Epithelial cell of prostate (primary cell): ENCODE results near the gene NAMPT.
"Not testable (repeated sequence)": the region's sequence is repeated elsewhere in the genome, so short reads cannot be mapped to it uniquely, and the experiment has no call there.

Experiments used
- DNase-seq: peaks from one replicate; pipeline ENCODE4 v3.0.0-alpha.2; 2011; ENCODE audit warnings: low read depth, low spot score
- H3K27ac ChIP-seq: fragments of 450-650 bp; 2 replicates; pipeline ENCODE4 v1.5.1; 2017; ENCODE audit warnings: mild to moderate bottlenecking

Gene NAMPT

GRCh38 chr7:106239406-106239805 is 45.4 kb downstream of the NAMPT start:
- DNase-seq: no peak
- no peak overlapping the region for H3K27ac ChIP-seq

- no peak for DNase-seq
- H3K27ac ChIP-seq: no peak overlapping the region
These were observed 46.0 kb downstream of the NAMPT start for GRCh38 chr7:106238830-106239229.

- DNase-seq: no peak
These were observed 48.7 kb downstream of the NAMPT start for GRCh38 chr7:106236065-106236464.

DNA sequence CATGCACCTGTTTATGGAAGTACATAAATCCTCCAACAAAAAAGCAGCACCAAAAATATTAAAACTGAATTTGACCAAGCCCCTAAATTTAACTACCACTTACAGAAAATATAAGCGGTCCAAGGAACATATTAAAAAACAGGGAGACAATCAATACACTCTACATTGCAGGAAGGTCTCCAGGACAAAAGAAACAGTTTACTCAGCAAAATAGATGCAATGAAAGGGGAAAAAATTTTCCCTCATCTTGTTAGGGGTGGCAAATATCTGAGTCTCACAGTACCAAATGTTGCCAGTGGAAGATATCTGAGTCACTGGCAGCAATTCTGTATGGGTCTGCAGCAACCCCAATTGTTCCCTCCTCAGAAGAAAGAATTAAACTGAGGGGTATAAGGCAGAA is 50.4 kb downstream of the NAMPT start:
- DNase-seq: no peak
- no peak overlapping the region for H3K27ac ChIP-seq

More at GRCh38 chr7:106236065-106236464, 48.7 kb downstream of the NAMPT start:
- H3K27ac ChIP-seq: no peak overlapping the region

DNA sequence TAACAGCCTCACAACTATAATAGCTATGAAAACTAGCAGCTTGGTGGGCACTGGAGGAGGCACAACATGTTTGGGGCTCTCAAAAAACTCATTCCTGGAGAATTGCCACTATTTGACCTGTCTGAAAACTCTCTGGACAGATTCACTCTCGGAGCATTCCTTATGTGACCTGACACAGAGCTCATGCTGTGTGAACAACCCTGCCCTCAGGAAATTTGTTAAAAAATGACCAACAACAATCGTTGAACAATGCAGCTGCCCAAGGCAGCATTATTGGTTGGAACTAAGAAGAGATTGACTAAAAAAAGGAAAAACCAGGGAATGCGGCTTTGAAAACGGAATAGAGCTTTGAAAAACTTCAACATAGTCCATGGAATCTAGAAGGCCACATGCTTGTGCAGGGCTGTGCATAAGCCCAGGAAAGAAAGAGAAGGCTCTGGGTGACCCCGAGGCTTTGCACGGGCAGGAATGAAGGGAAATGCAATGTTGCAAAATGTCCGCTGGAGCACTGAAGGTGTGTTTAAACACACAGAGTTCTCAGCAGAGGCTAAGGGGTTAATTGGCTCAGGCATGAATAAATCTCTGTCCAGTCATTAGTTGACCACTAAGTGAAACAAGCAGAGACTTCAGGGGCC is 52.8 kb downstream of the NAMPT start:
- DNase-seq: no peak
- H3K27ac ChIP-seq: no peak overlapping the region

DNA sequence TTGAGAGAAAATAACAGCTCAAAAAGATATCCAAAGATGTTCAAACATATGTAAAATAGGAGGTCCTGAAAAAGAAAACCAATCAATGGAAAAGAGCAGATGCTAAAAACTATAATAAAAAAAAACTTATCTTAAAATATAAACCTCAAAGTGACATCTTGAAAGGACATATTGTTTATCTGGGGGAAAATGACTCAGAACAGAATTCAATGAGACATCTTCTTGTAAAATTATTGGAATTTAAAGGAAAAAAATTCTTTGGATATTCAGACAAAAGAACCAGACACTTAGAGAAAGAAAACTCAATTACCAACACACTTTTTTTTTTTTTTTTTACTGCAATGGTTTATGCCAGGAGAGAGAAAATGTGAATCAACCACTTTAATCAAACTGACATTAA is 58.9 kb downstream of the NAMPT start:
- H3K27ac ChIP-seq: no peak overlapping the region
- DNase-seq: no peak

DNA sequence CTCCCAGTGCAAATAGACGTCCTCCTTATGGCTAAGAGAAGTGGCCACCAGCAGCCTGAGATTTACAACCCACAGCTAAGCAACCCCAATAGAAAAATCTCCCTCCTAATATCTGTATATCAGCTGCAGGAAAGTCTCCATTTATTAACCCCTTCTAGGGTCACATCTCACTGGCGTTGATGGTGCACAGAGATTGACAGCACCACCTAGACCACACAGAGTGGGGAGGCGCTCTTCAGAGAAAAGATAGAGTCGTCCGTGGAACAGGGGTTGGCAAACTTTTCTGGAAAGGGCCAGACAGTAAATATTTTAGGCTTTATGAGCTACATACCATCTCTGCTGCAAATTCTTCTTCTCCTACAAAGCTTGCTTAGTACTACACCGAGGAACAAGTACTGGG is 60.0 kb downstream of the NAMPT start:
- no peak for DNase-seq
- no peak overlapping the region for H3K27ac ChIP-seq

- DNase-seq: no peak
These were observed 61.6 kb downstream of the NAMPT start for GRCh38 chr7:106223156-106223555.

GRCh38 chr7:106222545-106222944 is 62.2 kb downstream of the NAMPT start:
- no peak overlapping the region for H3K27ac ChIP-seq
- DNase-seq: no peak

More at GRCh38 chr7:106223156-106223555, 61.6 kb downstream of the NAMPT start:
- no peak overlapping the region for H3K27ac ChIP-seq

DNA sequence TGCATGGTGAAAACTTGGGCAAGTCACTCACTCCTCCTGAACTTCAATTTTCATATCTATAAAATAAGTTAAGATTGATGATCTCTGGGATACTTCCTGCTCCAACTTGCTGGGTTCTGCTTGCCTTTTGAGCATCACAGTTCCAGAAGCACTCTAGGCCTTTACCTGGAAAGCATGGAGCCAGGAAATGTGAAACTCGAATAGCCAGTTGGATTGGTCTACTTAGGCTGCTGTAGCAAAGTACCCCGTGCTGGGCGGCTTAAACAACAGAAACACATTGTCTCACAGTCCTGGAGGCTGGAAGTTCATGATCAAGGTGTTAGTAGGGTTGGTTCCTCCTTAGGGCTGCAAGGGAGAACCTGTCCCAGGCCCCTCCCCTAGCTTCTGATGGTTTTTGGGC is 64.5 kb downstream of the NAMPT start:
- no peak overlapping the region for H3K27ac ChIP-seq
- DNase-seq: no peak

DNA sequence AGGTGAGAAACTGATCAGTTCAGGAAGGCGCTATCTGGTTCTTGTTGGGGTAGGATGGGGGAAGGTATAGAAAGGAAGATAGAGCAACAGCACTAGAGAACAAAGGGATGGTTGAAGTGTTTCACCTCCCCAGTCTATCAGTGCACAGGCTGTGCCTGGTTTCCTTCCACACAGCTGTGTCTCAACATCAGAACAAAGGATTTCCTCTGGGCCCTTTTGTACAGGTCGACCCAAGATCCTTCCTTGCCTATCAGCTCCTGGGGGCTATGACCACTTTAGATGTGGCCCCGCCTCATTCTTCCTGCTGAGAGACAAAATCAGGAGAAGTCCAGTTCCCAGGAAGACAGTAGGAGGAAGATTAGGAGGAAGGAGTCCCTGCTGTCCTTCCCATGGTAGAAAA is 65.6 kb downstream of the NAMPT start:
- DNase-seq: no peak
- no peak overlapping the region for H3K27ac ChIP-seq

- H3K27ac ChIP-seq: no peak overlapping the region
- DNase-seq: no peak
These were observed 66.2 kb downstream of the NAMPT start for GRCh38 chr7:106218546-106218945.

DNA sequence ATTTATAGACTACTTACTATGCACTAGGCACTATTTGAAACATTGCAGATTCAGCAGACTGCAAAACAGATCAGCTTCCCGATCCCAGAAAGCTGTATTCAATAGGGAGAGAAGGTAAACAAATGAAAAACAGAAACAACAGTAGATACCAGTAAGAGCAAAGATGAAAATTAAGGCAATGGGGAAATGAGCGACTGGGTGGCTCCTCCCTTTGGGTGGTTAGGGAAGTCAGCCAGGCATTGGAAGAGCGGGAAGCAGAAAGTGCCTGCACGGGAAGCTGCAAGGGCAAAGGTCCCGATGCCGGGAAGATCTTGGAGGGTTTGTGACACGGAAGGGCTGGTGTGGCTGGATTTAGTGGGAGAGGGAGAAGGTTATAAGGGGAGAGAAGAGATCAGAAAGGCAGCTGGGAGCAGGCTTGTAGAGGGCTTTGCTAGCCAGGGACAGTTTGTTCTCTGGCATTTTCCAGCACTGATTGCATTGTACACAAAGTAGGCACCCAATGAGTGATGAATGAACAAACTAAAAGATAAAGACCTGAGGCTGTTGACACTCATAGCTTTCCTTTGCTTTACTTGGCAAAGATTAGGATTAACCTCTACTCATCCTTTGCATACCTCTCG is 67.8 kb downstream of the NAMPT start:
- H3K27ac ChIP-seq: peak overlapping the region; percentile 44
- DNase-seq: no peak

- DNase-seq: peak; percentile 55
- H3K27ac ChIP-seq: peak overlapping the region; percentile 44
These were observed 68.3 kb downstream of the NAMPT start for GRCh38 chr7:106216517-106216922.

DNA sequence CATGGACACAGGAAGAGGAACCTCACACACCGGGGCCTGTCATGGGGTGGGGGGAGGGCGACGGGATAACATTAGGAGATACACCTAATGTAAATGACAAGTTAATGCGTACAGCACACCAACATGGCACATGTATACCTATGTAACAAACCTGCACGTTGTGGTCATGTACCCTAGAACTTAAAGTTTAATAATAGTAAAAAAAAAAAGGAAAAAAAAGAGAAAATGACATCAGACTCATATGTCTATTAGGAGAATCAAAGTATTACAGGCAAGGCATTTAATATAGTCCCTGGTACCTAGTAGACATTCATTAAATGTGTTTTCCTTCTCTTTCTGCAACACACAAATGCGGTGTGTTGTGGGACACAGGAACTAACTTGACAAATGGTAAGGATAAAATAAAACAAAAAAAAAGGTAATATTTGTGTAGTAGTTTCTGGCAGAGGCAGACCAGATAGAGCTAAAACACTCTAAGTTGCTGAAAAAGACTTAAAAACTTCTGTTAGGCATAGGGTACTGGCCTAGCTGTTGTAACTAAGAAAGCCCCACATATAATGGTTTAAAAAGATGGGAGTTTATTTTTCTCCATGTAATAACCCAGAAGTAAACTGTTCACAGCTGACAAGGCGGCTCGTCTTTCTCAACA is 68.8 kb downstream of the NAMPT start:
- peak overlapping the region; percentile 44 for H3K27ac ChIP-seq

GRCh38 chr7:106208944-106209343 is 75.8 kb downstream of the NAMPT start:
- not testable (repeated sequence) for DNase-seq, H3K27ac ChIP-seq

More for the DNA sequence above, 68.8 kb downstream of the NAMPT start:
- DNase-seq: no peak

- no peak overlapping the region for H3K27ac ChIP-seq
- DNase-seq: no peak
These were observed 77.8 kb downstream of the NAMPT start for GRCh38 chr7:106206826-106207541.

DNA sequence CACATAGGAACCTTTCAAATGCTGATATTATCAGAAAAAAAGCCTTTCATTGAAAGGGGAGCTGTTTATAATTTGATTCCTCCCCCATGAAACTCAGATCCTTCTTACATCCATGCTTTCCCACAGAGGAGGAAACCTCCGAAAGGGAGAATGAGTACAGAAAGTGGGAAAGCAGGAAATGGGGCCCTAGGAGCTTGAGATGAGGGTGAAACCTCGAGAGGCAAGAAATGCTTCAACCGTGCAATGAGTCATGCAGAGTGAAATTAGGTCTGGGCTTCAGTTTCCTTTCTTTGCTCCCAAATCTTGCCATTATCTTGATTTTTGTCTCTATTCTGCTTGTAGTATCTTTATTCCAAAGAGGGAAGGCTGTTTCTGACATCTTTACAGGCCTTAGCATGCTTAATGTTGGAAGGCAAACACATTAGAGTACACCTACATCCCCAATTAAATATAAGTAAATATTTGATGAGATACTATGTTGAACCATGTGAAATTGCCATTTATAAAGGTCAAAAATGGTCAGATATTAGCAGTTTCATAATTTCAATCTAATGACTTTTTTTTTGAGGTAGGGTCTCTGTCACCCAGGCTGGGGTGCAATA is 79.1 kb downstream of the NAMPT start:
- no peak overlapping the region for H3K27ac ChIP-seq
- no peak for DNase-seq

- DNase-seq: no peak
- no peak overlapping the region for H3K27ac ChIP-seq
These were observed 81.3 kb downstream of the NAMPT start for GRCh38 chr7:106203473-106203872.

- H3K27ac ChIP-seq: no peak overlapping the region
These were observed 83.6 kb downstream of the NAMPT start for GRCh38 chr7:106201164-106201563.

More at GRCh38 chr7:106201164-106201563, 83.6 kb downstream of the NAMPT start:
- DNase-seq: no peak
